IPS-20b (cell line): Measurements from ENCODE around the gene SLC25A44.
"Not testable (repeated sequence)": the region's sequence is repeated elsewhere in the genome, so short reads cannot be mapped to it uniquely, and the experiment has no call there.

Experiments
- H3K27ac ChIP-seq: one replicate; pipeline ENCODE4 v1.5.1; 2013; ENCODE audit warnings: low read length
- H3K27me3 ChIP-seq: 2 replicates; pipeline ENCODE4 v1.6.1; 2013; ENCODE audit warnings: mild to moderate bottlenecking, low read length, inconsistent platforms; ENCODE audit not compliant: insufficient read depth
- H3K36me3 ChIP-seq: 2 replicates; pipeline ENCODE4 v1.6.1; 2013; ENCODE audit warnings: low read depth, mild to moderate bottlenecking, inconsistent platforms, low read length, moderate library complexity; ENCODE audit not compliant: insufficient read depth
- H3K4me1 ChIP-seq: 2 replicates; pipeline ENCODE4 v1.6.1; 2013; ENCODE audit warnings: mild to moderate bottlenecking, control low read depth, inconsistent platforms, low read length, moderate library complexity; ENCODE audit not compliant: insufficient read depth
- H3K4me3 ChIP-seq: 2 replicates; pipeline ENCODE4 v1.5.1; 2013; ENCODE audit warnings: mild to moderate bottlenecking, low read length, inconsistent platforms
- H3K9ac ChIP-seq: 2 replicates; pipeline ENCODE4 v1.6.1; 2013; ENCODE audit warnings: low read depth, mild to moderate bottlenecking, inconsistent platforms, low read length, moderate library complexity
- H3K9me3 ChIP-seq: 2 replicates; pipeline ENCODE4 v1.6.1; 2013; ENCODE audit warnings: mild to moderate bottlenecking, low read depth, low read length, inconsistent platforms; ENCODE audit not compliant: insufficient read depth

Gene SLC25A44

GRCh38 chr1:156165083-156165482 is 28.8 kb upstream of the SLC25A44 start:
- H3K9ac ChIP-seq, result no peak overlapping the region
- H3K27ac ChIP-seq, result no peak overlapping the region
- peaks cover 9% of the 10 kb centered on the region for H3K4me1 ChIP-seq
- no peaks in the 10 kb centered on the region for H3K27me3 ChIP-seq
- H3K9me3 ChIP-seq, result no peaks in the 10 kb centered on the region
- H3K36me3 ChIP-seq, result no peaks in the 10 kb centered on the region
- no peak overlapping the region for H3K4me3 ChIP-seq

- Histone ChIP-seq H3K27ac (no peak overlapping the region), H3K27me3 (no peaks in the 10 kb centered on the region), H3K36me3 (peaks cover 4% of the 10 kb centered on the region; the same call in 1 of the 2 replicates), H3K4me3 (no peak overlapping the region), H3K9me3 (no peaks in the 10 kb centered on the region), H3K4me1 (peaks cover 2% of the 10 kb centered on the region; the same call in 1 of the 2 replicates), H3K9ac (no peak overlapping the region)
Measured at GRCh38 chr1:156167536-156167935, 26.4 kb upstream of the SLC25A44 start.

GRCh38 chr1:156172696-156173470 is 21.0 kb upstream of the SLC25A44 start:
- Histone ChIP-seq H3K4me1 (peaks cover 12% of the 10 kb centered on the region), H3K4me3 (no peak overlapping the region), H3K27me3 (no peaks in the 10 kb centered on the region), H3K9me3 (no peaks in the 10 kb centered on the region), H3K9ac (no peak overlapping the region), H3K27ac (no peak overlapping the region), H3K36me3 (peaks cover 17% of the 10 kb centered on the region; the same call in 1 of the 2 replicates)

GRCh38 chr1:156176610-156177210 is 17.2 kb upstream of the SLC25A44 start:
- no peaks in the 10 kb centered on the region for H3K9me3 ChIP-seq
- H3K27ac ChIP-seq, result peak overlapping the region; percentile 29
- no peaks in the 10 kb centered on the region for H3K27me3 ChIP-seq
- H3K4me1 ChIP-seq, result peaks cover 20% of the 10 kb centered on the region
- no peak overlapping the region for H3K4me3 ChIP-seq
- H3K36me3 ChIP-seq, result peaks cover 14% of the 10 kb centered on the region; the same call in 1 of the 2 replicates
- no peak overlapping the region for H3K9ac ChIP-seq

- no peaks in the 10 kb centered on the region for H3K9me3 ChIP-seq
- no peak overlapping the region for H3K4me3 ChIP-seq
- H3K36me3 ChIP-seq, result peaks cover 14% of the 10 kb centered on the region; the same call in 1 of the 2 replicates
- H3K4me1 ChIP-seq, result peaks cover 18% of the 10 kb centered on the region
- no peaks in the 10 kb centered on the region for H3K27me3 ChIP-seq
- peak overlapping the region; percentile 64 for H3K9ac ChIP-seq
- no peak overlapping the region for H3K27ac ChIP-seq
Measured at GRCh38 chr1:156177919-156178654, 15.8 kb upstream of the SLC25A44 start.

- H3K4me3 ChIP-seq, result no peak overlapping the region
Measured at GRCh38 chr1:156180471-156180870, 13.4 kb upstream of the SLC25A44 start.

GRCh38 chr1:156181391-156181924 is 12.4 kb upstream of the SLC25A44 start:
- Histone ChIP-seq H3K4me3 (peak overlapping the region; percentile 24; the same call in 1 of the 2 replicates), H3K4me1 (peaks cover 18% of the 10 kb centered on the region), H3K27ac (peak overlapping the region; percentile 93), H3K9ac (peak overlapping the region; percentile 75; the same call in 1 of the 2 replicates)
- not testable (repeated sequence) for H3K36me3 ChIP-seq, H3K9me3 ChIP-seq, H3K27me3 ChIP-seq

More at GRCh38 chr1:156180471-156180870, 13.4 kb upstream of the SLC25A44 start:
- peak overlapping the region; percentile 49 for H3K27ac ChIP-seq
- H3K4me1 ChIP-seq, result peaks cover 18% of the 10 kb centered on the region
- no peaks in the 10 kb centered on the region for H3K9me3 ChIP-seq
- H3K36me3 ChIP-seq, result peaks cover 4% of the 10 kb centered on the region; the same call in 1 of the 2 replicates
- no peaks in the 10 kb centered on the region for H3K27me3 ChIP-seq
- H3K9ac ChIP-seq, result peak overlapping the region; percentile 70

GRCh38 chr1:156182010-156182779 is 11.7 kb upstream of the SLC25A44 start:
- Histone ChIP-seq H3K9ac (peak overlapping the region; percentile 83), H3K27ac (peak overlapping the region; percentile 91), H3K4me1 (peaks cover 15% of the 10 kb centered on the region), H3K4me3 (peak overlapping the region; percentile 54)
- not testable (repeated sequence) for H3K36me3 ChIP-seq, H3K27me3 ChIP-seq, H3K9me3 ChIP-seq

GRCh38 chr1:156186347-156187177 is 7.3 kb upstream of the SLC25A44 start:
- H3K4me3 ChIP-seq, H3K36me3 ChIP-seq, H3K4me1 ChIP-seq, H3K27ac ChIP-seq, H3K9ac ChIP-seq, H3K27me3 ChIP-seq: not testable (repeated sequence)
- peaks cover 14% of the 10 kb centered on the region; the same call in 1 of the 2 replicates for H3K9me3 ChIP-seq

- not testable (repeated sequence) for H3K27me3 ChIP-seq, H3K9ac ChIP-seq, H3K4me1 ChIP-seq, H3K36me3 ChIP-seq, H3K27ac ChIP-seq, H3K4me3 ChIP-seq
- H3K9me3 ChIP-seq, result peaks cover 14% of the 10 kb centered on the region; the same call in 1 of the 2 replicates
Measured at GRCh38 chr1:156190265-156190664, 3.6 kb upstream of the SLC25A44 start.
